Ascending aorta (tissue), 2 donors: Measurements from ENCODE around the gene COPS6. TPM values are rescaled to one million over a fixed set of nuclear protein-coding genes. Genes with fewer than 3 reads are reported as not detected.

Source experiments
- DNase-seq, 2 donors: peaks; one replicate each; pipeline ENCODE4 v3.0.0-alpha.2; 2019; ENCODE audit warnings: low spot score in 2 of 2
- H3K27ac ChIP-seq, 2 donors: fragments of 200-600 bp; sonication (generic); one replicate each; pipeline ENCODE4 v1.5.1; 2016 to 2017; ENCODE audit warnings: mild to moderate bottlenecking in 1 of 2
- H3K27me3 ChIP-seq: fragments of 200-600 bp; sonication (generic); one replicate; pipeline ENCODE4 v1.5.1; 2017
- H3K36me3 ChIP-seq, 2 donors: fragments of 200-600 bp; sonication (generic); one replicate each; pipeline ENCODE4 v1.5.1; 2016
- H3K4me1 ChIP-seq, 2 donors: fragments of 200-600 bp; sonication (generic); one replicate each; pipeline ENCODE4 v1.5.1; 2016 to 2017; ENCODE audit warnings: mild to moderate bottlenecking in 1 of 2
- H3K4me3 ChIP-seq, 2 donors: fragments of 200-600 bp; sonication (generic); one replicate each; pipeline ENCODE4 v1.5.1; 2016 to 2017; ENCODE audit warnings: mild to moderate bottlenecking in 1 of 2
- H3K9me3 ChIP-seq, 2 donors: fragments of 200-600 bp; sonication (generic); one replicate each; pipeline ENCODE4 v1.5.1; 2016
- CTCF ChIP-seq, 3 experiments: fragments of 200-600 bp in 2 of 3; fragments of 450-650 bp in 1 of 3; sonication (generic) in 2 of 3; IDR thresholded peaks; one replicate each; pipeline ENCODE4 v1.5.1; 2016 to 2019; ENCODE audit warnings: antibody characterized with exemption in 3 of 3, mild to moderate bottlenecking in 1 of 3, moderate library complexity in 1 of 3
- intact Hi-C: fragments of 100-400 bp; cut with DNase I; formaldehyde crosslinking; loops from one replicate; pipeline ENCODE4 v1.15.1; 2023
- total RNA-seq: library from RNA; depleted of rRNA; stranded (reverse); fragments of >200 nt; gene quantifications from one replicate; pipeline ENCODE4 v1.1.0, GENCODE V29; 2016

The COPS6 gene
- total RNA-seq, 1 donor from 2014 or later = 18.1 TPM

GRCh38 chr7:100087055-100087750 lies 1.6 kb upstream of the COPS6 start:
- no peak for DNase-seq
- intact Hi-C loops = no loop called here
- H3K9me3 ChIP-seq = no peaks in the 10 kb centered on the region
- peaks cover 16 to 22% of the 10 kb centered on the region in 2 donors for H3K36me3 ChIP-seq
- H3K27ac ChIP-seq = no peak overlapping the region
- peaks cover 7 to 17% of the 10 kb centered on the region in 2 donors for H3K4me1 ChIP-seq
- H3K4me3 ChIP-seq = no peak overlapping the region
- TF ChIP-seq CTCF (IDR thresholded peaks at IDR 0.05) = no peak
- H3K27me3 ChIP-seq = no peaks in the 10 kb centered on the region

GRCh38 chr7:100088095-100088620 lies 611 bp upstream of the COPS6 start:
- DNase-seq = no peak
- H3K27ac ChIP-seq = peak overlapping the region; percentile 77 to 82
- peaks cover 26 to 31% of the 10 kb centered on the region in 2 donors for H3K36me3 ChIP-seq
- peak overlapping the region; percentile 79 to 88 for H3K4me3 ChIP-seq
- H3K4me1 ChIP-seq = peaks cover 7 to 10% of the 10 kb centered on the region in 2 donors
- no peaks in the 10 kb centered on the region for H3K9me3 ChIP-seq
- H3K27me3 ChIP-seq = no peaks in the 10 kb centered on the region
- intact Hi-C loops = no loop called here
- no peak for TF ChIP-seq CTCF (IDR thresholded peaks at IDR 0.05)

- TF ChIP-seq CTCF (IDR thresholded peaks at IDR 0.05) = no peak
- H3K4me1 ChIP-seq = peaks cover 7 to 10% of the 10 kb centered on the region in 2 donors
- intact Hi-C loops = no loop called here
- no peaks in the 10 kb centered on the region for H3K9me3 ChIP-seq
- no peak for DNase-seq
- H3K4me3 ChIP-seq = peak overlapping the region; percentile 79 to 88
- peaks cover 37 to 46% of the 10 kb centered on the region in 2 donors for H3K36me3 ChIP-seq
- no peaks in the 10 kb centered on the region for H3K27me3 ChIP-seq
- peak overlapping the region; percentile 77 to 82 for H3K27ac ChIP-seq
Measured at GRCh38 chr7:100089458-100090196, 858 bp downstream of the COPS6 start.

GRCh38 chr7:100090527-100091410 lies 2.0 kb downstream of the COPS6 start:
- peaks cover 49 to 58% of the 10 kb centered on the region in 2 donors for H3K36me3 ChIP-seq
- H3K4me3 ChIP-seq = no peak overlapping the region
- TF ChIP-seq CTCF (IDR thresholded peaks at IDR 0.05) = no peak
- no peaks in the 10 kb centered on the region for H3K9me3 ChIP-seq
- peaks cover 7 to 10% of the 10 kb centered on the region in 2 donors for H3K4me1 ChIP-seq
- intact Hi-C loops = no loop called here
- H3K27me3 ChIP-seq = no peaks in the 10 kb centered on the region
- no peak for DNase-seq
- H3K27ac ChIP-seq = no peak overlapping the region

- Histone ChIP-seq H3K4me3 (no peak overlapping the region), H3K36me3 (peaks cover 54 to 66% of the 10 kb centered on the region in 2 donors), H3K27ac (no peak overlapping the region), H3K27me3 (no peaks in the 10 kb centered on the region), H3K4me1 (peaks cover 7 to 10% of the 10 kb centered on the region in 2 donors), H3K9me3 (no peaks in the 10 kb centered on the region)
- intact Hi-C loops = no loop called here
- DNase-seq = no peak
- no peak for TF ChIP-seq CTCF (IDR thresholded peaks at IDR 0.05)
Measured at GRCh38 chr7:100091411-100092181, 2.8 kb downstream of the COPS6 start.
